ENCODE results near the gene PAX3.

PAX3 gene

GRCh38 chr2:222269132-222269531, 29.7 kb downstream of the PAX3 start:
- H3K36me3 ChIP-seq (ENCODE audit: control insufficient read depth, insufficient read depth, low read length) = no peaks in the 10 kb centered on the region
- no peak for DNase-seq
- H3K4me3 ChIP-seq (ENCODE audit: insufficient read depth, low read depth, low read length, poor library complexity, severe bottlenecking) = no peak overlapping the region
- no peaks in the 10 kb centered on the region for H3K9me3 ChIP-seq (ENCODE audit: control insufficient read depth, low read length)
- no peaks in the 10 kb centered on the region for H3K4me1 ChIP-seq (ENCODE audit: control insufficient read depth, insufficient read depth, low read length, poor library complexity, severe bottlenecking)
- no peak overlapping the region for H3K27ac ChIP-seq (ENCODE audit: insufficient read depth, low read length, poor library complexity, severe bottlenecking)
- no peaks in the 10 kb centered on the region for H3K27me3 ChIP-seq (replicated peaks; ENCODE audit: control insufficient read depth, insufficient read depth, low read length, poor library complexity, severe bottlenecking)

- Histone ChIP-seq H3K36me3 (ENCODE audit: control insufficient read depth, insufficient read depth, low read length) (no peaks in the 10 kb centered on the region), H3K27me3 (replicated peaks; ENCODE audit: control insufficient read depth, insufficient read depth, low read length, poor library complexity, severe bottlenecking) (no peaks in the 10 kb centered on the region), H3K27ac (ENCODE audit: insufficient read depth, low read length, poor library complexity, severe bottlenecking) (no peak overlapping the region), H3K4me3 (ENCODE audit: insufficient read depth, low read depth, low read length, poor library complexity, severe bottlenecking) (no peak overlapping the region), H3K4me1 (ENCODE audit: control insufficient read depth, insufficient read depth, low read length, poor library complexity, severe bottlenecking) (no peaks in the 10 kb centered on the region), H3K9me3 (ENCODE audit: control insufficient read depth, low read length) (no peaks in the 10 kb centered on the region)
- no peak for DNase-seq
Observed at GRCh38 chr2:222268311-222268990, 30.3 kb downstream of the PAX3 start.

- Histone ChIP-seq H3K4me1 (ENCODE audit: control insufficient read depth, insufficient read depth, low read length, poor library complexity, severe bottlenecking) (no peaks in the 10 kb centered on the region), H3K4me3 (ENCODE audit: insufficient read depth, low read depth, low read length, poor library complexity, severe bottlenecking) (no peak overlapping the region), H3K36me3 (ENCODE audit: control insufficient read depth, insufficient read depth, low read length) (no peaks in the 10 kb centered on the region), H3K27ac (ENCODE audit: insufficient read depth, low read length, poor library complexity, severe bottlenecking) (no peak overlapping the region), H3K27me3 (replicated peaks; ENCODE audit: control insufficient read depth, insufficient read depth, low read length, poor library complexity, severe bottlenecking) (no peaks in the 10 kb centered on the region), H3K9me3 (ENCODE audit: control insufficient read depth, low read length) (no peaks in the 10 kb centered on the region)
- DNase-seq = no peak
Observed at GRCh38 chr2:222264791-222265320, 33.9 kb downstream of the PAX3 start.

GRCh38 chr2:222261504-222261903, 37.3 kb downstream of the PAX3 start:
- H3K36me3 ChIP-seq (ENCODE audit: control insufficient read depth, insufficient read depth, low read length) = no peaks in the 10 kb centered on the region
- no peak overlapping the region for H3K27ac ChIP-seq (ENCODE audit: insufficient read depth, low read length, poor library complexity, severe bottlenecking)
- no peak overlapping the region for H3K4me3 ChIP-seq (ENCODE audit: insufficient read depth, low read depth, low read length, poor library complexity, severe bottlenecking)
- no peak for DNase-seq
- H3K27me3 ChIP-seq (replicated peaks; ENCODE audit: control insufficient read depth, insufficient read depth, low read length, poor library complexity, severe bottlenecking) = no peaks in the 10 kb centered on the region
- H3K9me3 ChIP-seq (ENCODE audit: control insufficient read depth, low read length) = no peaks in the 10 kb centered on the region
- H3K4me1 ChIP-seq (ENCODE audit: control insufficient read depth, insufficient read depth, low read length, poor library complexity, severe bottlenecking) = no peaks in the 10 kb centered on the region

- Histone ChIP-seq H3K36me3 (ENCODE audit: control insufficient read depth, insufficient read depth, low read length) (no peaks in the 10 kb centered on the region), H3K9me3 (ENCODE audit: control insufficient read depth, low read length) (no peaks in the 10 kb centered on the region)
Observed at GRCh38 chr2:222257645-222258044, 41.2 kb downstream of the PAX3 start.

DNA sequence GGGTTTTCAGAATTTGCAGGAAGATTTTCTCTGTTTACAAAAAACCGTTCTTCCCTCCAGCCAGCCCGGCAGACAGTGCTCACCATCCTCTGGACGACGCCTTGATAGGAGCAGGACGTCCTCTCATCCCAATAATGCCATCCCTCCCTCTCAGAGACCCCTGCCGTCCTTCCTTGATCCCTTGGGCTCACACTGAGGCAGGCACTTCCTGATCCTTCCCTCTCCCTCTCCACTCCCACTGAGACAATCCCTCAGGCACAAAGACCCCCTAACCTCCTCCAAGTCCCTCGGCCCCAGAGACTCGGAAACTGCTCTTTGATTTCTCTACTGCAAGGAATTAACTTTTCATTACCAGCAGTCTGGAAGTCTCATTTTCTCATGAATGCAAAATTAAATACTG, 42.5 kb downstream of the PAX3 start:
- Histone ChIP-seq H3K27ac (ENCODE audit: insufficient read depth, low read length, poor library complexity, severe bottlenecking) (no peak overlapping the region), H3K27me3 (replicated peaks; ENCODE audit: control insufficient read depth, insufficient read depth, low read length, poor library complexity, severe bottlenecking) (no peaks in the 10 kb centered on the region), H3K36me3 (ENCODE audit: control insufficient read depth, insufficient read depth, low read length) (no peaks in the 10 kb centered on the region), H3K4me3 (ENCODE audit: insufficient read depth, low read depth, low read length, poor library complexity, severe bottlenecking) (no peak overlapping the region), H3K9me3 (ENCODE audit: control insufficient read depth, low read length) (no peaks in the 10 kb centered on the region), H3K4me1 (ENCODE audit: control insufficient read depth, insufficient read depth, low read length, poor library complexity, severe bottlenecking) (no peaks in the 10 kb centered on the region)
- no peak for DNase-seq

More at GRCh38 chr2:222257645-222258044, 41.2 kb downstream of the PAX3 start:
- Histone ChIP-seq H3K4me3 (ENCODE audit: insufficient read depth, low read depth, low read length, poor library complexity, severe bottlenecking) (no peak overlapping the region), H3K27me3 (replicated peaks; ENCODE audit: control insufficient read depth, insufficient read depth, low read length, poor library complexity, severe bottlenecking) (no peaks in the 10 kb centered on the region), H3K27ac (ENCODE audit: insufficient read depth, low read length, poor library complexity, severe bottlenecking) (no peak overlapping the region), H3K4me1 (ENCODE audit: control insufficient read depth, insufficient read depth, low read length, poor library complexity, severe bottlenecking) (no peaks in the 10 kb centered on the region)
- no peak for DNase-seq

GRCh38 chr2:222255090-222255489, 43.7 kb downstream of the PAX3 start:
- no peak for DNase-seq
- H3K4me1 ChIP-seq (ENCODE audit: control insufficient read depth, insufficient read depth, low read length, poor library complexity, severe bottlenecking) = no peaks in the 10 kb centered on the region
- no peaks in the 10 kb centered on the region for H3K9me3 ChIP-seq (ENCODE audit: control insufficient read depth, low read length)
- no peaks in the 10 kb centered on the region for H3K27me3 ChIP-seq (replicated peaks; ENCODE audit: control insufficient read depth, insufficient read depth, low read length, poor library complexity, severe bottlenecking)
- H3K4me3 ChIP-seq (ENCODE audit: insufficient read depth, low read depth, low read length, poor library complexity, severe bottlenecking) = no peak overlapping the region
- no peaks in the 10 kb centered on the region for H3K36me3 ChIP-seq (ENCODE audit: control insufficient read depth, insufficient read depth, low read length)
- H3K27ac ChIP-seq (ENCODE audit: insufficient read depth, low read length, poor library complexity, severe bottlenecking) = no peak overlapping the region

DNA sequence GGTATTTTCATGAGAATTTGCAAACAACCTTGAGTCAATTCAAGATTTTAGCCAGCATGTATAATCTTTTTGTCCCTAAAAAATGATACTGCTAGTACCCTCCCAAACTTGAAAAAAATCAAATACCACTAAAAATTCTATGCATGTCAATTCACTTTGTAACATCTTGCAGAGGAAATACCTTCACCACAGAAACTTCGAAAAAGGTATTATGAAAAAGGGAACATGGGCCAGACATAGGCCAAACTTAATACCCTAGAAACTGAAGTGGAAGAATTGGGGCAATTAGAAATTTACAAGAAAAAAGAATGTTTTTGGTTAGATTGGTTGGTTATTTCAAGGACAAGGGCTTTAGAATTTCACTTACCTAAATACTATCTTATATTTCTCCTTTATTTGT, 48.5 kb downstream of the PAX3 start:
- Histone ChIP-seq H3K27ac (ENCODE audit: insufficient read depth, low read length, poor library complexity, severe bottlenecking) (no peak overlapping the region), H3K27me3 (replicated peaks; ENCODE audit: control insufficient read depth, insufficient read depth, low read length, poor library complexity, severe bottlenecking) (no peaks in the 10 kb centered on the region), H3K4me3 (ENCODE audit: insufficient read depth, low read depth, low read length, poor library complexity, severe bottlenecking) (no peak overlapping the region), H3K9me3 (ENCODE audit: control insufficient read depth, low read length) (no peaks in the 10 kb centered on the region), H3K36me3 (ENCODE audit: control insufficient read depth, insufficient read depth, low read length) (no peaks in the 10 kb centered on the region), H3K4me1 (ENCODE audit: control insufficient read depth, insufficient read depth, low read length, poor library complexity, severe bottlenecking) (no peaks in the 10 kb centered on the region)
- no peak for DNase-seq

DNA sequence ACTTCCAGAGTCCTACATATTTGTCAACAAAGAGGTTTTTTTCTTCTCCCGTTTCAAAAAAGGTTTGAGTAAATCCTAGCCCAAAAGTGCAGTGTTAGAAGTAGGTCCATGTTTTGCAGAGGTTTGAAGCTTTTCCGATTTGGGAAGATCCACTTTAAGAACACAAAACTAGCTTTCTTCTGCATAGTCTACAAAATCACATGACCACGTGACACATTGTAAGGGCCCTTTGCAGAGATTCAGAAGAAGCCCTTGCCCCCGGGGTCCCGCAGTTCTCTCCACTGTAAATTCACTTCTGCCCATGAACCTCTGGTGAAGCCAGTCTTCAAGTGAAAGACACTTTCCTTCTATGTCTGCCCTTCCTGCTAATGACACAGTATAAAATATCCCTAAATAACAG, 49.4 kb downstream of the PAX3 start:
- Histone ChIP-seq H3K27me3 (replicated peaks; ENCODE audit: control insufficient read depth, insufficient read depth, low read length, poor library complexity, severe bottlenecking) (no peaks in the 10 kb centered on the region), H3K4me1 (ENCODE audit: control insufficient read depth, insufficient read depth, low read length, poor library complexity, severe bottlenecking) (no peaks in the 10 kb centered on the region), H3K36me3 (ENCODE audit: control insufficient read depth, insufficient read depth, low read length) (no peaks in the 10 kb centered on the region), H3K9me3 (ENCODE audit: control insufficient read depth, low read length) (no peaks in the 10 kb centered on the region), H3K27ac (ENCODE audit: insufficient read depth, low read length, poor library complexity, severe bottlenecking) (no peak overlapping the region), H3K4me3 (ENCODE audit: insufficient read depth, low read depth, low read length, poor library complexity, severe bottlenecking) (no peak overlapping the region)
- no peak for DNase-seq

GRCh38 chr2:222248818-222249217, 50.0 kb downstream of the PAX3 start:
- no peak for DNase-seq
- H3K4me3 ChIP-seq (ENCODE audit: insufficient read depth, low read depth, low read length, poor library complexity, severe bottlenecking) = no peak overlapping the region
- no peaks in the 10 kb centered on the region for H3K27me3 ChIP-seq (replicated peaks; ENCODE audit: control insufficient read depth, insufficient read depth, low read length, poor library complexity, severe bottlenecking)
- no peak overlapping the region for H3K27ac ChIP-seq (ENCODE audit: insufficient read depth, low read length, poor library complexity, severe bottlenecking)
- H3K4me1 ChIP-seq (ENCODE audit: control insufficient read depth, insufficient read depth, low read length, poor library complexity, severe bottlenecking) = no peaks in the 10 kb centered on the region
- no peaks in the 10 kb centered on the region for H3K9me3 ChIP-seq (ENCODE audit: control insufficient read depth, low read length)
- no peaks in the 10 kb centered on the region for H3K36me3 ChIP-seq (ENCODE audit: control insufficient read depth, insufficient read depth, low read length)
